NOMO-1 (cell line): ENCODE results near the gene ATF7IP.
A peak's percentile ranks its signal among the peaks of the same experiment; 100 is the strongest.

ENCODE experiments used
- DNase-seq, 2 experiments: peaks; one replicate each; lab custom pipeline; 2025; ENCODE audit not compliant: unreplicated experiment in 2 of 2; lab: John Stamatoyannopoulos, UW

The ATF7IP gene

DNA sequence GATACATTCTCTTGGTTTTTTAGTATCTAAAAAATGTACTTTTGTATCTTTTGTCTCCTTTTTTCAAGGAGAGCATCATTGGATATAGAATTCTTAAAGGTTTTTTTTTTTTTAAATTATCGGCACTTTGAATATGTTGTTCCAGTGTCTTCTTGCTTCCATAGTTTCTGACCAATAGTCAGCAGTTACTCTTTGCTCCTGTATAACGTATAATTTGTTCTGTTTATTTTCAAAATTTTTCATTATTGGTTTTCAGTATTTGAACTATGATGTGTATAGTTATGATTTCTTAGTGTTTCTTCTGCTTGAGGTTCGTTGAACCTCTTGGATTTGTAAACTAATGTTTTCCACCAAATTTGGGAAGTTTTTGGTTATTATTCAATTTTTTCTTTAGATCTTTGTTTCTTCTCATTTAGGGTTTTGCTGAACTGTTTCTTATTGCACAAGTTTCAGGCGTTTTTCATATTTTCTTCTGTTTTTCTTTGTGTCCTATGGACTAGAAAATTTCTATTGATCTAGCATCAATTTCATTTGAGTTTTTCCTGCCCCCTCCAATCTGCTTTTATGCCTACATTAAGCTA, 108.3 kb downstream of the ATF7IP start:
- DNase-seq = peak in 1 of 2 experiments; percentile 8

DNA sequence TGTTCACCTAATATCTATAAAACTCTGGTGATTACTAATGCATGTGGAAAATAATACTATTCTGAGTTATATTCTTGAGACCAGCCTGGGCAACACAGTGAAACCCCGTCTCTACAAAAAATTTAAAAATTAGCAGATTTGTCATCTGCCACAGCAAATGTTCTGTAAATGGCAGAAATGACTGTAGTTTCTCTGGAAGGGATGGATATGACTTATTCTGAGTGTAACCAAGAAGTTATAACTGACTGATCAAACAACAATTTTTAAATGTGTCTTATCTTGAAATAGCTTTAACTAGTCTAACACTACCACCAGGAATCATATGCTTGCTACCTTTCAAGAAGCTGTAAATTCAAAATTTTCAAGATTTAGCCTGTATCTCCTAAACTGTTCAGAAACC, 113.5 kb downstream of the ATF7IP start:
- no peak for DNase-seq

DNA sequence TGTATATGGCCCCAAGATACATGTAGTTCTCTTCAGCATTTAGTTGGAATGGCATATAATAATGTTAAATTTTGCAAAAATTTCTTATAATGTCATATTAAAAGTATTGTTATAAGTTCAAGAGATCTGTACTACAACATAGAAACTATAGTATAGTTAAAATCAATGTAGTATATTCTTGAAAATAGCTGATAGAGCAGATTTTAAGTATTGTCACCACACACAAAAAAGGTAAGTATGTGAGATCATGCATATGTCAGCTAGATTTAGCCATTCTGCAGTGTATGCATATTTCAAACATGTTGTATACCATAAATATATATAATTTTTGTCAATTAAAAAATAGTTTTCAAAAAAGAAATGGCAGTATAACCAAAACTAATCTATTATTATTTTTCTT, 115.7 kb downstream of the ATF7IP start:
- DNase-seq = no peak

DNA sequence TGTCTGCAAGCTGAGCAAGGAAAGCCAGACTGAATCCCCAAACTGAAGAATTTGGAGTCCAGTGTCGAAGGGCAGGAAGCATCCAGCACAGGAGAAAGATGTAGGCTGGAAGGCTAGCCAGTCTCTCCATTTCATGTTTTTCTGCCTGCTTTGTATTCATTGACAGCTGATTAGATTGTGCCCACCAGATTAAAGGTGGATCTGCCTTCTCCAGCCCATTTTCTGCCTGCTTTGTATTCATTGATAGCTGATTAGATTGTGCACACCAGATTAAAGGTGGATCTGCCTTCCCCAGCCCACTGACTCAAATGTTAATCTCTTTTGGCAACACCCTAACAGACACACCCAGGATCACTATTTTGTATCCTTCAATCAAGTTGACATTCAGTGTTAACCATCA, 116.9 kb downstream of the ATF7IP start:
- no peak for DNase-seq

DNA sequence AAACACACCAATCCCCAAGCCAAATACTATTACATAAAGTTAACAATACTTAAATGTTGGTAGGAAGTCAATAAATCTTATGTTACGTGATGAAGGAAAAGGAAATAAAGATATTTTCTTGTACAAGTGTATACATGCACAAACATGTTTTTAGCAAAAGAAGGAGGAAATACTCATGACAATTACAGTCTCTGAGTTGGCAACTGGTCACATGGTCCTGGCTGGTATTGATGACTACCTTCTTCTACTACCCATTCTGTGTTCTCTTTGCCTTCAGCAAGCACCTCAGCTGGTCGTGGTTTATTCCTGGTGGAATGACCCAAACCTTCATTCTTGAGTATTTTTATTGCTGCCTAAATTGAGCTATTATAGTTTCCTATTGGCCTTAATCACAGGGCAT, 117.4 kb downstream of the ATF7IP start:
- no peak for DNase-seq

DNA sequence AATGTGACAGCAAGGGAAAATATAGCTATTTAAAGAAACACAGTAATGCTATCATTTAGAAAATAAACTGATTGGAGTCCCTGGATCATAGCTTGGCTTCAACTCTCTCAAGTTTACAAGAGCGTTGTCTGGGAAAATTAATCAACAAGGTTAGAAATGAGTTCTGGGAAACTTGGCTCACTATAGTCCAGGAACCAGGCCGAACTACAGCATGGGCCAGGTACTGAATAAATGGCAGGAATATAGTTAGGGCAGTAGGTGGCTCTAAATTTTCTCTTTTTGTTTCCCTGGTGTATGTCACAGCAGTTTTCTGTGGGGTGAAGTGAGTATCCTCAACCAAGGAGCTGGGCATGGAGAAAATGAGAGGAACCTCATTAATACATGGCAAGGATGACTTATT, 129.8 kb downstream of the ATF7IP start:
- no peak for DNase-seq

DNA sequence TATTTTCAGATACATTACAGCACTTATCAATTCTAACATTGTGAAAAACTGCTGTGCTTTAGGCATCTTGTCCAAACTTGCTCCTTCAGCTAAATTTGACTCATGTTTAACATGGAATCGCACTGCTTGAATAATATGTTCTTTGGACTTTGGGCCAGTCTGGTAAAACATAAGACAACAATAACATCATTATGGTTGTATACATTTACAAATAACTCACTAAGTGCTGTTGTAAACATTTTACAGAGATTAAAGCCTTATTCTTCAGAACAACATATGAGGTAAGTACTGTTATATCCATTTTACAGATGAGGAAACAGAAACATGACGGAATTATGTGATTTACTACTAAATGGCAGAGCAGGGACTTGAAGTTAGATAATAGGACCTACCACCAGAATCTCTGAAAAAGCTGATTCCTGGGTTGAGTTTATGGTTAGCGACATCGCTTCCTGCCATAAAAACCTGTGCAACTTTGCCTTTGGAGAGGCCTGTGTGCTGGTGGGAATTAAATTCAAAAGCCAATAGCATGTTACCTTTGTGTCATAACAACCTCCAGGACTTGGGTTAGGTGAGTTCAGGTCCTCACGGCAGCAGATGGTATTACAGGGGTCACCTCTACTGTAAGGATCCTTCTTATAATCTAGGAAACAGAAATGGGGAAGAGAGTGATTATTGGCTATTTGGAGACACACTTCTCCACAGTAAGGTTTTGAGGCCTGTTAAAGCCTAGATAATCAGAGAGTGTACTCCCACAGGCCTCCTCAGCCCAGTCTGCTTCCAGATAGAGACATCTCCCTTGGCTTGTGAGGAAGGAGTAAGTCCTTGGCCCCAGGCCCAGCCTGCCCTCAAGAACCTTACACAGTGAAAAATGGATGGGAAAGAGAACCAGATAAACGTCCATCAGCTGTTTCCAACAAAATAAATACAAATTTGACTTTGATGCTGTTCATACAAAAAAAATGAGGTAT, 140.4 kb downstream of the ATF7IP start:
- no peak for DNase-seq

DNA sequence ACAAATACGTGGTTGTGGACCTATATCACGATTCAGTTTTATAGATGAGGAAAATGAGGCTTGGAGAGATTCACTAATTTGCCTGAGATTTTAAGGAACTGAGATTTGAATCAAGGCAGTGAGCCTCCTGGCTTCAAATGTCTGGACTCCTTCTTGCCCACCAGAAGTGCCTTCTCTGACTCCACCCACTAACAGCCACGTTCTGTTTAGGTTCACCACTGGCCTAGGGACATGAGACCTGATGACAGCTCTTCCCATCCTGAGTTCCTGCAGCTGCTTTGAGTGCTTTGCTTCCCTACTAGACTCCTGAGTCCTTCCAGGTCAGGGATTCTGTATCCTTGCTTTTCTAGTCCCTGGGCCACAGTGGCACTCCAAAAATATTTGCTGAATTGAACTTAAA, 145.1 kb downstream of the ATF7IP start:
- no peak for DNase-seq

DNA sequence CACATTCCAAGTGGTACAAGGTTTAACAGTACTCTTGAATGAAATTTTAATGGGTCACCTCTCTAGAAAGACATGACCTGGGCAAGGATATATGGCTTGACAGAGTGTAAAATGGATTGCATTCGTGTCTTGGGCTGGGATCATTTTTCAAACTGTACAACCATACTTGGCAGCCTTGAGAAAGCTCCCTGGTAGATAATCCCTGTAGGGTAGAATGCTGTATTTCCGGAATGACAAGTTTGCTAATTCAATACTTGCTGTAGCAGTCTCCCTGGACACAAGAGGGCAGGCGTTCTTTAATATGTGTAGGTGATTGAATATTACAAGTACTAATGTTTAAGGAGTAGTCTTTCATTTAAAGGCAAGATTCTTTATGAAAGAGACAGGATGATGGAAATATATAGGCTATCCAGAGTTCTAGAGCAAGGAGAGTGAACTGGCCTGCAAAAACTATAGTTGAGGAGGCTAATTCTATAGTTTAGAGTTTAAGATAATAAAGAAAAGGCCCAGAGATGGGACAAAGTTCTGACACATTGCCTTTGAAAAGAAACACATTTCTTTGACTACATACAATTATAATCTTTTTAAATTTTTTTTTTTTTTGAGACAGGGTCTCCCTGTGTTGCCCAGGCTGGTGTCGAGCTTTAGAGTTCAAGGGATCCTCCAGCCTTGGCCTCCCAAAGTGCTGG, 148.8 kb downstream of the ATF7IP start:
- peak in 1 of 2 experiments; percentile 57 for DNase-seq

DNA sequence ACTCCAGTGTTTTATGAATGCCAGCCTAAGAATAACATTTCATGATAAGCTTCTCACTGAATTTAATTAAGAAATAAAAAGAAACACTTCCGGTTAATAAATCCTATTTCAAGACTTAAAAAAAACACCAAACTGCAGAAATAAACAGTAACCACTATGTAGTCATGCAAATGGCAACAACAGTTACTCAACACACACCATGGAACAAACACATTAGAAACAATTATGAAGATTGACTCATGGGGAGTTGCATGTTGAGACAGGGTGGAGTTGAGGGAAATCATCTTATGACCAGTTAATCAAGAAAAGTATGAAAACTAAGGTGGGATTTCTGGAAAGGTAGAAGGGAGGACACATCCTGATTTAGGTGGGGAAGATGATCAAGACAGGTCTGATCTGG, 149.5 kb downstream of the ATF7IP start:
- peak in 1 of 2 experiments; percentile 6 for DNase-seq

DNA sequence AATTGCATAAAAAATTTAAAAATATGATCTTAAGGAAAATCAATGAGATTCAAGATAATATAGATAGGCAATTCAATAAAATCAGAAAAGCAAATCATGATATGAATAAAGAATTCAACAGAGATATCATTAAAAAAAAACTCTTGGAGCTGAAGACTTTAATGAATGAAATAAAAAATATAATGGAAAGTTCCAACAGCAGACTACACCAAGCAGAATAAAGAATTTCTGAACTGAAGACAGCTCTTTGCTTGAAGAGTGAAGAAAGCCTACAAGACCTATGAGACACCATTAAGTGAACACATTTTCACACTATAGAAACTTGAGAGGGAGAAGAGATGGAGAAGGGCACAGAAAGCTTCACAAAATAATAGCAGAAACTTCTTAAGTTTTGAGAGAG, 156.3 kb downstream of the ATF7IP start:
- no peak for DNase-seq

DNA sequence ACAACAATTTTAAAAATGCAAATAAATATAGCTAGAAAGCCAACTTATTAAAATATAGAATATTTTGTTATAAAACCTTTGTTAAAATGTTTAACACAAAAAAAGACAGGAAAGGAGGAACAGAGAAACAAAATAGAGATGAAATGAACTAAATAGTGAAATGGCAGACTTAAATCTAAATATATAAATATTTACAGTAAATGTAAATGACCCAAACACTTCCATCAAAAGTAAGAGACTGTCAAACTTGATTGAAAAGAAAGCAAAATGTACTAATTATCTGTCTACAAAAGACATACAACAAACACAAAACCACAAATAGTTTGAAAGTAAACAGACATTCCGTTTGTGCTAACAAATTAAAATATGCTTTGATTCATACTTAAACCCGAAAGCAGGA, 160.5 kb downstream of the ATF7IP start:
- DNase-seq = no peak

DNA sequence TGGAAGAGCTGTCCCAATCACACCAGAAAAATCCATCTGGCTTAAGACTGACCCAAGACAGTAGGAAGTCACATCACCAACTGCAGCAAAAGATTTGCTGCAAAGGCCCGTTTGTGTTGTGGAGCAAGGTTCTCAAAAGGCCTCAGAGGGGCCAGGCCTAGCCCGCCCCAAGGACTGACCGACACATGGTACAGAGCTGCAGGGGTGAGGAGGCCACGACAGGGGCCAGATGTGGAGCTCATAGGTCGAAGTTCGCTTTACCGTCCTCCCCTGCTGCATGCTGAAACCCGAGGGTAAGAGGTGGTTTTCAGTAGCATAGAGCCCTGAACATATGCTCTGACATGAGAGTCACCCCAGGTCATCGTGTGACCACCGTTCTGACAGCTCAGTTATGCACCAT, 166.7 kb downstream of the ATF7IP start:
- no peak for DNase-seq

DNA sequence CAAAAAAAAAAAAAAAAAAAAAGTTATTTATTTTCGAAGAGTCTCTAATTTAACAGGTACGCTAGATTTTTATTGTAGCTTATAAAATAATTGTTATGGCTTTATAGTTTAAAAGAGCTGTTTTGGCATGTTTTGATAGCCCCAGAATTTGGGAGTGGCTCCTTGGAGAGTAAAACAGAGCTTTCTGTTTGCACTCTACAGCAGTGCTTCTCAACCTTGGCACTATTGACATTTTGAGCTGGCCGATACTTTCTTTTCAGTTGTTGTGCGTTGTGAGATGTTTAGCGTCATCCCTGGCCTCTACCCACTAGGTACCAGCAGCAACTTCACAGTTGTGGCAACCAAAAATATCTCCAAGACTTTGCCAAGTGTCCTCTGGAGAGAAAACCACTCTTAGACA, 171.6 kb downstream of the ATF7IP start:
- DNase-seq = no peak

DNA sequence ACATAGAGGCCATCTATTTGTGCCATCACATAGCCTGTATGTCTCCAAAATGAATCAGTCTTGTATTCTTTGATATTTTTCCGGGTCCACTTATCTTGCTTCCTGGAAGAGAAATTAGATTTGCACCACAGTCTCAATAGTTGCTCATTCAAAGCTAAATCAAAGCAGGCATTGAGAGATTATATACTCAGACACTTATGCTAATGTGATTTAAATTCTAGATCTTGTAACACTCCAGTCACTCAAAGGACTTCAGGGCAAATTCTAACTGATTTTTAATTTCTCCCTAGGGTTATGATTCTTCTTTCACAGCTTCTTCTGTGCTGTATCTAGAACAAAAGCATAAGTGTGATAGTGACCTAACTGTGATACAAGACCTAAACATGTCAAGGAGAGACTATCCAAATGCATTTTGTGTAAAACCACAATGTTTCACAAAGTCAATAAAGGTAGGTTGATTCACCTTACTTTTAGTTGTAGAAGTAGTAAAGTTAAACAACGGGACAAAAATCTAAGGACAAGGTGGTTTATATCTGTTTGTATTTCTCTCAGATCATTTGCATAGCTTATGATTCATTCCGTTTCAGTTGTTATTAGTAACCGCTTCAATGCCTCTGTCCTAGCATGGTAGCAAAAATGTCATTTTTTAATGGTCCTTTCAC, 175.4 kb downstream of the ATF7IP start:
- no peak for DNase-seq

DNA sequence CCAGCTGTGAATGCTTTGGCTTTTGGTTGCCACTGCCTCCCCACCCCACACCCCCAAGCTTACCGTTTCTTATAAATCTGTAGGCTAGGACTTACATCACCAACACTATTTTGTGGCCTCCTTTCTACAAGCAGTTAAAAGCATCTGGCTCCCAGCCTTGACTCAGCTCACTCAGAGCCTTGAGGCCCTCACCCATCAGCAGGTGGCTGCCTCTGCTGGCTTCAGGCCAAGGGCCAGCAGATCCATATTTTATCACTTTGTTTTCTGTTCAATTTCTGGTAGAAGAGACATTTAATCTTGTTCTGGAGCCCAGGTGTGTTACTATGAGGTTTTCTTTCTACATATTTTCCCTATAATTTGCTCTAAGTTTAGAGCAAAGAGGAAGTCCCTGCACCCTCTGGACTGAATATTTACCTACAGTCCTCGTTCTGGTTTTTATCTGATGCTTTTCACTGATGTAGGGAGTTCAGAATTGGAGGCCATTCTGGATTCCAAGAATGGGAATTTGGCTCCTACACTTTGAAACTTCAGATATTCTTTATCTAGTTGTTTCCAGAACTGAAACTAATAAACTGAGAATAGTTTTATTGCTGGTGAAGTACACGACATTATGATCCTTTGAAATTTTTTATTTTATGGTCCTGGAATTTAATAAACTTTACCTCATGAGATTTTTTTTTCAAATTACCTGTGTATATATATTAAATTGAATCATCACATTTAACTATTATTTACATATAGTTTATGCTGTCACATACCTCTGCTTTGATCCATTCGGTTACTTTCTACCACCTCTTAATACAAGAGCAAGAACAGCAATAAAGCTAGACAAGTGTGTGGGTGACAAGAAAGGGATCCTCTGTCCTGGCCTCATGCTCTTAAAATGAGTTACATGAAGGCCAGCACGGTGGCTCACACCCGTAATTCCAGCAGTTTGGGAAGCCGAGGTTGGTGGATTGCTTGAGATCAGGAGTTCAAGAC, 180.0 kb downstream of the ATF7IP start:
- DNase-seq = no peak

DNA sequence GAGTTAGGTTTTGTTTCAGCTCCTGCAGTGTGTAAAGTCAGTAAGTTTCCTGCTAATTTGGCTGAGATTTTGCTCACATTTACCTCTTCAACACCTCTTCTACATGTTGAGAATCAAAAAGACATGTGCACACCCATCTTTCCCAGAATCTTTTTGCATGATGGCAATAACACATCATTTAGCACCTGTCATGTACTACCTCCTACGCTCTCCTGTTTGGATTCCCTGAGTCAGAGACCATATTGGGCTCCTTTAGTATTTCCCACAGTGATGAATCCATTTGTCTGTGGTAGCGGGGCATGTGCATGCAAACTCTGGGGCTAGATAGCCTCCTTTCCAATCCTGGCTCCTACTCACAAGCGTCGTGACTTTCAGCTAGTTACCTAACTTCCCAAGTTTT, 182.1 kb downstream of the ATF7IP start:
- no peak for DNase-seq

DNA sequence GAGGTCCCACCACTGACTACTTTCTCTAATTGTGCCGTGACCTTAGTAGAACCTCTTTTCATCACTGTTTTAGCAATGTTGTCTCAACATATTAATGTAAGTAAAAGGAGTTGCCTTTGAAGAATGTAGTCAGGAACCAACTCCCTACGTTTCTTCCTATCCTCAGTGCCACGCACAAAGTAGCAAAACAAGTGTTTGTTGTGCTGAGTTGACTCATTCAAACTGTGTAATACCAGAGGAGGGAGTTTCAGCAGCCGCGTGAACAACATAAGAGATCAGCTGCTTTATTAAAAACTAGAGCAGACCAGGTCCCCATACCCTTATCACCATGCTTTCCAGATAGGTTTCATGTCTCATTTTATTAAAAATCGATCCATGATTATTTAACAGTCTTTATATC, 183.1 kb downstream of the ATF7IP start:
- no peak for DNase-seq
